ENCODE measurements around the gene ZDHHC12.

GRCh38 chr9:128696923-128697707 is 26.8 kb downstream of the ZDHHC12 start:
- no peak for TF ChIP-seq ZNF8 (CRISPR knock-in tag; IDR thresholded peaks at IDR 0.05)
- TF ChIP-seq ZFP30 (CRISPR knock-in tag; IDR thresholded peaks at IDR 0.05) = no peak
- TF ChIP-seq ESRRG (CRISPR knock-in tag; IDR thresholded peaks at IDR 0.05) = no peak
- TF ChIP-seq CREB5 (CRISPR knock-in tag; IDR thresholded peaks at IDR 0.05; ENCODE audit: low read depth) = no peak
- TF ChIP-seq OSR1 (CRISPR knock-in tag; IDR thresholded peaks at IDR 0.05) = no peak
- TF ChIP-seq ZC3H10 (CRISPR knock-in tag; IDR thresholded peaks at IDR 0.05) = no peak

Data from SK-N-SH treated with all-trans-retinoic acid at 6 μM for 48 hours (cell line).